NCI-H2171 treated with DMSO at 0.1 percent for 48 hours (cell line): Measurements from ENCODE around the gene CYP26C1.
A peak's percentile ranks its signal among the peaks of the same experiment; 100 is the strongest.

Source experiments
- DNase-seq: peaks from one replicate; lab custom pipeline; 2025; lab: John Stamatoyannopoulos, UW

Gene CYP26C1

GRCh38 chr10:93113042-93113441, 52.4 kb downstream of the CYP26C1 start:
- DNase-seq, result no peak

GRCh38 chr10:93115661-93116383, 55.2 kb downstream of the CYP26C1 start:
- DNase-seq, result peak; percentile 14
